ENCODE results near the gene BHMT. TPM values are rescaled to one million over a fixed set of nuclear protein-coding genes. Genes with fewer than 3 reads are reported as not detected.

The BHMT gene
- total and polyA plus RNA-seq, 2 of the 4 experiments (the other 2 are of a cell fraction), result not detected

- H3K4ac ChIP-seq (ENCODE audit: low read depth, low read length), result no peak overlapping the region
- ChIA-PET POLR2A (ENCODE audit: unreplicated experiment) (no interaction called here), CTCF (interaction anchor here (0.7 kb wide), 1 partner anchor 10 kb away, joined by 4 read pairs; no protein-coding TSS in a partner anchor)
- H2BK120ac ChIP-seq (ENCODE audit: low read depth, low read length), result no peak overlapping the region
- intact Hi-C loops (cut with micrococcal nuclease), result no loop called here
- no peak overlapping the region for H3K4me3 ChIP-seq (ENCODE audit: insufficient read depth, low read depth, low read length)
- H3K9me1 ChIP-seq (ENCODE audit: insufficient read depth, low read length), result no peaks in the 10 kb centered on the region
- TF ChIP-seq RCOR1 (IDR thresholded peaks at IDR 0.05; ENCODE audit: insufficient replicate concordance, low read length) (no peak), BHLHE40 (IDR thresholded peaks at IDR 0.05; ENCODE audit: low read depth, low read length) (no peak), FOS (IDR thresholded peaks at IDR 0.05; ENCODE audit: low read depth, low read length) (no peak), MAFK (IDR thresholded peaks at IDR 0.05; ENCODE audit: low read depth, low read length) (no peak), RFX5 (IDR thresholded peaks at IDR 0.05; ENCODE audit: low read depth, low read length) (no peak), USF2 (IDR thresholded peaks at IDR 0.05; ENCODE audit: low read depth, low read length) (no peak), RAD21 (IDR thresholded peaks at IDR 0.05; ENCODE audit: low read length) (no peak), MXI1 (IDR thresholded peaks at IDR 0.05; ENCODE audit: borderline replicate concordance, low read depth, low read length) (no peak), CHD1 (IDR thresholded peaks at IDR 0.05; ENCODE audit: low read depth, low read length) (no peak), MAZ (IDR thresholded peaks at IDR 0.05; ENCODE audit: borderline replicate concordance, low read depth, low read length) (no peak), SMC3 (IDR thresholded peaks at IDR 0.05; ENCODE audit: low read depth, low read length) (no peak), NFE2L2 (IDR thresholded peaks at IDR 0.05; ENCODE audit: low read depth, low read length) (no peak), CEBPB (IDR thresholded peaks at IDR 0.05; ENCODE audit: low read depth, low read length) (no peak), POLR2A (IDR thresholded peaks at IDR 0.05; ENCODE audit: low read depth, low read length) (no peak)
- TF ChIP-seq, protein P1, sequence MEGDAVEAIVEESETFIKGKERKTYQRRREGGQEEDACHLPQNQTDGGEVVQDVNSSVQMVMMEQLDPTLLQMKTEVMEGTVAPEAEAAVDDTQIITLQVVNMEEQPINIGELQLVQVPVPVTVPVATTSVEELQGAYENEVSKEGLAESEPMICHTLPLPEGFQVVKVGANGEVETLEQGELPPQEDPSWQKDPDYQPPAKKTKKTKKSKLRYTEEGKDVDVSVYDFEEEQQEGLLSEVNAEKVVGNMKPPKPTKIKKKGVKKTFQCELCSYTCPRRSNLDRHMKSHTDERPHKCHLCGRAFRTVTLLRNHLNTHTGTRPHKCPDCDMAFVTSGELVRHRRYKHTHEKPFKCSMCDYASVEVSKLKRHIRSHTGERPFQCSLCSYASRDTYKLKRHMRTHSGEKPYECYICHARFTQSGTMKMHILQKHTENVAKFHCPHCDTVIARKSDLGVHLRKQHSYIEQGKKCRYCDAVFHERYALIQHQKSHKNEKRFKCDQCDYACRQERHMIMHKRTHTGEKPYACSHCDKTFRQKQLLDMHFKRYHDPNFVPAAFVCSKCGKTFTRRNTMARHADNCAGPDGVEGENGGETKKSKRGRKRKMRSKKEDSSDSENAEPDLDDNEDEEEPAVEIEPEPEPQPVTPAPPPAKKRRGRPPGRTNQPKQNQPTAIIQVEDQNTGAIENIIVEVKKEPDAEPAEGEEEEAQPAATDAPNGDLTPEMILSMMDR (conservative IDR thresholded peaks at IDR 0.05; ENCODE audit: low read depth, low read length), result no peak
- TF ChIP-seq, protein P2, sequence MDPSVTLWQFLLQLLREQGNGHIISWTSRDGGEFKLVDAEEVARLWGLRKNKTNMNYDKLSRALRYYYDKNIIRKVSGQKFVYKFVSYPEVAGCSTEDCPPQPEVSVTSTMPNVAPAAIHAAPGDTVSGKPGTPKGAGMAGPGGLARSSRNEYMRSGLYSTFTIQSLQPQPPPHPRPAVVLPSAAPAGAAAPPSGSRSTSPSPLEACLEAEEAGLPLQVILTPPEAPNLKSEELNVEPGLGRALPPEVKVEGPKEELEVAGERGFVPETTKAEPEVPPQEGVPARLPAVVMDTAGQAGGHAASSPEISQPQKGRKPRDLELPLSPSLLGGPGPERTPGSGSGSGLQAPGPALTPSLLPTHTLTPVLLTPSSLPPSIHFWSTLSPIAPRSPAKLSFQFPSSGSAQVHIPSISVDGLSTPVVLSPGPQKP (IDR thresholded peaks at IDR 0.05; ENCODE audit: borderline replicate concordance, low read depth, low read length), result no peak
- no peak overlapping the region for H2BK20ac ChIP-seq (ENCODE audit: low read depth, low read length)
- no peak overlapping the region for H4K8ac ChIP-seq (ENCODE audit: low read depth in 2 of 2, low read length in 2 of 2)
- no peak overlapping the region for H2AFZ ChIP-seq (replicated peaks; ENCODE audit: low read length, poor library complexity)
- no peak overlapping the region for H2AK5ac ChIP-seq (ENCODE audit: low read depth, low read length)
- no peak overlapping the region for H4K91ac ChIP-seq (ENCODE audit: insufficient read depth, low read depth, low read length)
- no peak overlapping the region for H3K14ac ChIP-seq (replicated peaks; ENCODE audit: low read depth, low read length)
- WGBS, 2 experiments (ENCODE audit: extremely low coverage in 2 of 2, insufficient read length in 1 of 2), result 20% methylated on average over 1 of the region's 1 CpG; no CpG with 5 or more reads in 1 of the 2 experiments
- no peak overlapping the region; the same call in 1 of the 2 replicates for H3K18ac ChIP-seq (ENCODE audit: low read depth, low read length)
- H2BK15ac ChIP-seq (ENCODE audit: low read depth, low read length), result no peak overlapping the region
- no peak overlapping the region for H3K27ac ChIP-seq (ENCODE audit: insufficient read depth, low read length)
- no peak overlapping the region; the same call in 1 of the 2 replicates for H3K4me2 ChIP-seq (ENCODE audit: low read depth, low read length)
- no peak overlapping the region for H3K23ac ChIP-seq (ENCODE audit: low read depth, low read length)
- no TSS peak for BruUV-seq (replicated peaks)
- H3K56ac ChIP-seq (ENCODE audit: extremely low read depth, insufficient read depth, low read length), result no peak overlapping the region
- no peaks in the 10 kb centered on the region for H3K36me3 ChIP-seq (ENCODE audit: control insufficient read depth, insufficient read depth, low read length)
- in situ Hi-C loops (cut with MboI; ENCODE audit: low sequenced_read_pairs), result no loop called here
- H3K27me3 ChIP-seq (ENCODE audit: control insufficient read depth, insufficient read depth, low read length), result peaks cover 2% of the 10 kb centered on the region; the same call in 1 of the 2 replicates
- dilution Hi-C loops (cut with HindIII; ENCODE audit: low sequenced_read_pairs, unreplicated experiment), result no loop called here
- H4K20me1 ChIP-seq (ENCODE audit: insufficient read depth, low read length), result no peaks in the 10 kb centered on the region
- H3K9ac ChIP-seq (ENCODE audit: low read depth, low read length), result no peak overlapping the region
- no peak overlapping the region for H2BK5ac ChIP-seq (ENCODE audit: low read depth, low read length, poor library complexity, severe bottlenecking)
- no peak overlapping the region for H4K5ac ChIP-seq (ENCODE audit: low read depth, low read length)
- no peaks in the 10 kb centered on the region for H3K79me1 ChIP-seq (ENCODE audit: low read depth in 1 of 2, low read length in 2 of 2)
- no peak overlapping the region for H2AK9ac ChIP-seq (replicated peaks; ENCODE audit: low read depth, low read length, poor library complexity)
- peaks cover 4% of the 10 kb centered on the region; the same call in 1 of the 2 replicates for H3K4me1 ChIP-seq (ENCODE audit: control insufficient read depth, insufficient read depth, low read length)
- DNase-seq (no peak), ATAC-seq (ENCODE audit: low read depth) (peak; percentile 69)
- H3K9me3 ChIP-seq (ENCODE audit: control insufficient read depth, insufficient read depth, low read length), result no peaks in the 10 kb centered on the region
Observed at GRCh38 chr5:79181419-79182022, 69.9 kb downstream of the BHMT start.

Measured in IMR-90 (cell line).